Measurements from ENCODE around the gene COL25A1.

- no peak for TF ChIP-seq CTCF (conservative IDR thresholded peaks at IDR 0.05)
- no peak for TF ChIP-seq ZFX (IDR thresholded peaks at IDR 0.05)
These were observed 452.8 kb downstream of the COL25A1 start for GRCh38 chr4:108849611-108850168.
